ENCODE measurements around the gene ADAMTS8.

Gene ADAMTS8

GRCh38 chr11:130428316-130429119 lies at the start of gene ADAMTS8:
TSS of gene ADAMTS8 (minus strand) at chr11:130428609. CDS start at chr11:130428286, 323 bp downstream.
- no peak for DNase-seq (ENCODE audit: low read depth)

GRCh38 chr11:130477586-130478203 lies 49.3 kb upstream of the ADAMTS8 start:
- DNase-seq (ENCODE audit: low read depth): no peak

GRCh38 chr11:130476922-130477491 lies 48.6 kb upstream of the ADAMTS8 start:
- no peak for DNase-seq (ENCODE audit: low read depth)

GRCh38 chr11:130476200-130476921 lies 48.0 kb upstream of the ADAMTS8 start:
- DNase-seq (ENCODE audit: low read depth): peak; percentile 5

- no peak for DNase-seq (ENCODE audit: low read depth)
These were observed 47.1 kb upstream of the ADAMTS8 start for GRCh38 chr11:130475426-130476053.

GRCh38 chr11:130474637-130475400 lies 46.4 kb upstream of the ADAMTS8 start:
- DNase-seq (ENCODE audit: low read depth): no peak

GRCh38 chr11:130473795-130474377 lies 45.5 kb upstream of the ADAMTS8 start:
- no peak for DNase-seq (ENCODE audit: low read depth)

- DNase-seq (ENCODE audit: low read depth): no peak
These were observed 44.8 kb upstream of the ADAMTS8 start for GRCh38 chr11:130473056-130473794.

GRCh38 chr11:130472434-130472961 lies 44.1 kb upstream of the ADAMTS8 start:
- DNase-seq (ENCODE audit: low read depth): no peak

GRCh38 chr11:130471731-130472433 lies 43.5 kb upstream of the ADAMTS8 start:
- no peak for DNase-seq (ENCODE audit: low read depth)

GRCh38 chr11:130470832-130471706 lies 42.7 kb upstream of the ADAMTS8 start:
- DNase-seq (ENCODE audit: low read depth): no peak

GRCh38 chr11:130469181-130469580 lies 40.8 kb upstream of the ADAMTS8 start:
- no peak for DNase-seq (ENCODE audit: low read depth)

GRCh38 chr11:130467116-130467900 lies 38.9 kb upstream of the ADAMTS8 start:
- DNase-seq (ENCODE audit: low read depth): no peak

- no peak for DNase-seq (ENCODE audit: low read depth)
These were observed 36.9 kb upstream of the ADAMTS8 start for GRCh38 chr11:130465263-130465662.

GRCh38 chr11:130464291-130464812 lies 35.9 kb upstream of the ADAMTS8 start:
- DNase-seq (ENCODE audit: low read depth): no peak

- DNase-seq (ENCODE audit: low read depth): no peak
These were observed 34.5 kb upstream of the ADAMTS8 start for GRCh38 chr11:130462931-130463330.

Measured in ELR (cell line).